Astrocyte (in vitro differentiated cells and primary cell): ENCODE measurements around the gene SH3RF1. TPM values are rescaled to one million over a fixed set of nuclear protein-coding genes. Genes with fewer than 3 reads are reported as not detected.
"Not testable (repeated sequence)": the region's sequence is repeated elsewhere in the genome, so short reads cannot be mapped to it uniquely, and the experiment has no call there.

Source experiments
- DNase-seq: peaks from one replicate; pipeline ENCODE4 v3.0.0-alpha.2; 2010; ENCODE audit warnings: low read depth
- FAIRE-seq: peaks from 2 replicates; lab custom pipeline; 2011; peaks lifted over from hg19 to GRCh38; lab: Jason Lieb, UNC
- H2AFZ ChIP-seq: 2 replicates; pipeline ENCODE4 v1.6.0; 2012; ENCODE audit warnings: low read depth, low read length, inconsistent platforms
- H3K27ac ChIP-seq: 2 replicates; pipeline ENCODE4 v1.5.1; 2011; ENCODE audit warnings: low read depth, low read length, inconsistent platforms
- H3K27me3 ChIP-seq: 2 replicates; pipeline ENCODE4 v1.6.0; 2011; ENCODE audit warnings: low read length, inconsistent platforms; ENCODE audit not compliant: insufficient read depth
- H3K36me3 ChIP-seq: 2 replicates; pipeline ENCODE4 v1.5.1; 2011; ENCODE audit warnings: low read length, inconsistent platforms; ENCODE audit not compliant: insufficient read depth
- H3K4me1 ChIP-seq: 2 replicates; pipeline ENCODE4 v1.5.1; 2011; ENCODE audit warnings: low read length, inconsistent platforms; ENCODE audit not compliant: insufficient read depth
- H3K4me2 ChIP-seq: 2 replicates; pipeline ENCODE4 v1.6.0; 2012; ENCODE audit warnings: low read length, inconsistent platforms
- H3K4me3 ChIP-seq: 2 replicates; pipeline ENCODE4 v1.5.1; 2011; ENCODE audit warnings: low read depth, mild to moderate bottlenecking, low read length, inconsistent platforms; ENCODE audit not compliant: insufficient read depth
- H3K79me2 ChIP-seq: 2 replicates; pipeline ENCODE4 v1.6.0; 2012; ENCODE audit warnings: mild to moderate bottlenecking, low read length, inconsistent platforms; ENCODE audit not compliant: insufficient read depth
- H3K9ac ChIP-seq: 2 replicates; pipeline ENCODE4 v1.6.0; 2012; ENCODE audit warnings: mild to moderate bottlenecking, low read length, inconsistent platforms
- H3K9me3 ChIP-seq: 2 replicates; pipeline ENCODE4 v1.5.1; 2012; ENCODE audit warnings: low read depth, mild to moderate bottlenecking, low read length, inconsistent platforms; ENCODE audit not compliant: insufficient read depth
- H4K20me1 ChIP-seq: 2 replicates; pipeline ENCODE4 v1.6.0; 2012; ENCODE audit warnings: low read length, inconsistent platforms; ENCODE audit not compliant: insufficient read depth
- H3K27ac Mint-ChIP-seq: one replicate; pipeline ENCODE4 v1.8.0; 2021; ENCODE audit warnings: mild to moderate bottlenecking, mixed read lengths; ENCODE audit not compliant: unreplicated experiment
- H3K27me3 Mint-ChIP-seq: one replicate; pipeline ENCODE4 v1.8.0; 2021; ENCODE audit warnings: low read depth, mixed read lengths; ENCODE audit not compliant: unreplicated experiment
- H3K36me3 Mint-ChIP-seq: one replicate; pipeline ENCODE4 v1.8.0; 2021; ENCODE audit warnings: low read depth, mixed read lengths; ENCODE audit not compliant: unreplicated experiment
- H3K4me1 Mint-ChIP-seq: one replicate; pipeline ENCODE4 v1.8.0; 2021; ENCODE audit warnings: low read depth, mixed read lengths; ENCODE audit not compliant: unreplicated experiment
- H3K4me3 Mint-ChIP-seq: one replicate; pipeline ENCODE4 v1.8.0; 2021; ENCODE audit warnings: mild to moderate bottlenecking, moderate library complexity, mixed read lengths; ENCODE audit not compliant: unreplicated experiment
- H3K9me3 Mint-ChIP-seq: one replicate; pipeline ENCODE4 v1.8.0; 2021; ENCODE audit warnings: mild to moderate bottlenecking, mixed read lengths; ENCODE audit not compliant: unreplicated experiment
- CTCF ChIP-seq: IDR thresholded peaks from 2 replicates; pipeline ENCODE4 v1.5.1; 2011; ENCODE audit warnings: low read depth, mild to moderate bottlenecking, inconsistent platforms, low read length, moderate library complexity; ENCODE audit not compliant: insufficient read depth
- EZH2 ChIP-seq: IDR thresholded peaks from 2 replicates; pipeline ENCODE4 v1.6.1; 2012; ENCODE audit warnings: mild to moderate bottlenecking, low read length, inconsistent platforms; ENCODE audit not compliant: insufficient read depth
- total RNA-seq: library from RNA; stranded (reverse); gene quantifications from 2 replicates; pipeline ENCODE4 v1.2.1, GENCODE V29; 2021

SH3RF1 gene
- total RNA-seq, 1 donor from 2014 or later = 25.9 TPM

DNA sequence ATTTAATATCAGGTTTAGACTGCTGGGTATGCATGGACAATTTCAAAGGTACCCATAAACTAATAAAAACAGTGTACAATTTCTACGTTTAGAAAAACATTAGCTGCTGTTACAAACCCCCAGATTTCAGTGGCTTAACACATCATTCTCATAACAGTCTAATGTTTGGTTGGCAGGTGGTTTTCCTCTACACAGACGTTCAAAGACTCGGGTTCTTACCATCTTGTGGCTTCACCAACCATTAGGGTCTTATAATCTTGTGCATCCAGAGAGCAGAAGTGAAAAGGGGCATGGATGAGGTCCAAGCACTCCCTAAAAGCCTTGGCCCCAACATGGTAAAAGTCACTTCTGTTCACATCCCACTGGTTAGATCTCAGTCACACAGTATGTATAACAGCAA is 71.6 kb downstream of the SH3RF1 start:
- no peak overlapping the region for H2AFZ ChIP-seq
- H3K4me3 ChIP-seq = no peak overlapping the region
- peaks cover 90% of the 10 kb centered on the region for H3K79me2 ChIP-seq
- Mint-ChIP-seq H3K4me3 (no peak overlapping the region), H3K9me3 (no peaks in the 10 kb centered on the region), H3K27me3 (no peaks in the 10 kb centered on the region), H3K4me1 (peaks cover 18% of the 10 kb centered on the region), H3K27ac (no peak overlapping the region), H3K36me3 (peaks cover 6% of the 10 kb centered on the region)
- FAIRE-seq (no peak), DNase-seq (no peak)
- no peaks in the 10 kb centered on the region for H3K27me3 ChIP-seq
- H3K27ac ChIP-seq = no peak overlapping the region
- H3K4me2 ChIP-seq = no peak overlapping the region
- peaks cover 6% of the 10 kb centered on the region for H3K4me1 ChIP-seq
- no peak overlapping the region for H3K9ac ChIP-seq
- H3K9me3 ChIP-seq = no peaks in the 10 kb centered on the region
- no peak for TF ChIP-seq CTCF
- no peak for TF ChIP-seq EZH2
- H3K36me3 ChIP-seq = peaks cover 3% of the 10 kb centered on the region
- H4K20me1 ChIP-seq = peaks cover 45% of the 10 kb centered on the region

GRCh38 chr4:169198167-169198566 is 72.6 kb downstream of the SH3RF1 start:
- no peak overlapping the region for H3K4me3 Mint-ChIP-seq
- Histone ChIP-seq H3K79me2 (peaks cover 91% of the 10 kb centered on the region), H3K36me3 (peaks cover 3% of the 10 kb centered on the region), H3K9ac (no peak overlapping the region), H2AFZ (no peak overlapping the region), H3K4me2 (no peak overlapping the region), H3K9me3 (no peaks in the 10 kb centered on the region), H3K4me3 (no peak overlapping the region), H3K27ac (no peak overlapping the region), H4K20me1 (peaks cover 48% of the 10 kb centered on the region), H3K4me1 (peaks cover 4% of the 10 kb centered on the region), H3K27me3 (no peaks in the 10 kb centered on the region)
- TF ChIP-seq EZH2 (no peak), CTCF (no peak)
- no peak for DNase-seq
- peaks cover 3% of the 10 kb centered on the region for H3K36me3 Mint-ChIP-seq
- H3K27ac Mint-ChIP-seq = no peak overlapping the region
- H3K27me3 Mint-ChIP-seq = no peaks in the 10 kb centered on the region
- H3K9me3 Mint-ChIP-seq = no peaks in the 10 kb centered on the region
- peaks cover 23% of the 10 kb centered on the region for H3K4me1 Mint-ChIP-seq
- FAIRE-seq = no peak

DNA sequence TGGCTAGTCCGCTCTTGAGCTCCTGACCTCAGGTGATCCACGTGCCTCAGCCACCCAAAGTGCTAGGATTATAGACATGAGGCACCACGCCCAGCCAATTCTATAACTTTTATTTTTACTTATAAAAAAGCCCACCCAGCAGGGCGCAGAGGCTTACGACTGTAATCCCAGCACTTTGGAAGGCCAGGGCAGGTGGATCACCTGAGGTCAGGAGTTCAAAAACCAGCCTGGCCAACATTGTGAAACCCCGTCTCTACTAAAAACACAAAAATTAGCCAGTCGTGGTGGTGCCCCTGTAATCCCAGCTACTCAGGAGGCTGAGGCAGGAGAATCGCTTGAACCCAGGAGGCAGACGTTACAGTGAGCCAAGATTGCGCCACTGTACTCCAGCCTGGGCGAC is 73.5 kb downstream of the SH3RF1 start:
- peaks cover 45% of the 10 kb centered on the region for H4K20me1 ChIP-seq
- not testable (repeated sequence) for H3K4me3 Mint-ChIP-seq, H3K4me1 ChIP-seq, FAIRE-seq, H3K9ac ChIP-seq, H3K27ac ChIP-seq, H3K4me2 ChIP-seq, H3K9me3 Mint-ChIP-seq, H3K27me3 Mint-ChIP-seq, H3K36me3 Mint-ChIP-seq, H3K27me3 ChIP-seq, H3K36me3 ChIP-seq, H3K27ac Mint-ChIP-seq, DNase-seq, H3K4me3 ChIP-seq, H3K9me3 ChIP-seq, H2AFZ ChIP-seq
- H3K79me2 ChIP-seq = peaks cover 90% of the 10 kb centered on the region
- H3K4me1 Mint-ChIP-seq = peaks cover 20% of the 10 kb centered on the region
